GM12878 (cell line): ENCODE data around the gene CFAP299. TPM values are rescaled to one million over a fixed set of nuclear protein-coding genes. Genes with fewer than 3 reads are reported as not detected.

Experiments used
- ATAC-seq: fragments of 200-7000 bp; cut with Tn5 transposase; 3 replicates; pipeline ENCODE4 v1.9.1; 2020; ENCODE audit warnings: mild to moderate bottlenecking, moderate library complexity
- BruUV-seq: library from RNA; stranded (reverse); fragments of 400-500 nt; replicated peaks from 2 replicates; lab custom pipeline; 2021; lab: Mats Ljungman, UMichigan
- CTCF ChIA-PET: fragments of 300-600 bp; sonication (Branson Sonifier 250); formaldehyde crosslinking; extraction: SDS; loops from one replicate; lab custom pipeline; 2021; ENCODE audit warnings: inconsistent platforms; lab: Yijun Ruan, JAX
- POLR2A ChIA-PET: fragments of 350-600 bp; formaldehyde crosslinking; extraction: SDS; loops from one replicate; lab custom pipeline; 2021; ENCODE audit warnings: inconsistent platforms; lab: Charles Lee
- RAD21 ChIA-PET: fragments of 300-600 bp; sonication (Branson Sonifier 250); formaldehyde crosslinking; loops from one replicate; lab custom pipeline; 2023; ENCODE audit warnings: antibody characterized with exemption; ENCODE audit not compliant: unreplicated experiment; lab: Charles Lee
- SMC1A ChIA-PET: fragments of 300-600 bp; sonication (Branson Sonifier 250); formaldehyde crosslinking; loops from one replicate; lab custom pipeline; 2023; ENCODE audit not compliant: unreplicated experiment, uncharacterized antibody; lab: Charles Lee
- DNase-seq: peaks from one replicate; pipeline ENCODE4 v3.0.0-alpha.2; 2011; ENCODE audit warnings: low read depth, low spot score
- FAIRE-seq: peaks from 3 replicates; lab custom pipeline; 2011; peaks lifted over from hg19 to GRCh38; lab: Jason Lieb, UNC
- H2AFZ ChIP-seq: 2 replicates; pipeline ENCODE4 v1.6.0; 2011; ENCODE audit warnings: low read depth, low read length, control low read depth; ENCODE audit not compliant: control insufficient read depth
- H3K27ac ChIP-seq: 2 replicates; pipeline ENCODE4 v1.5.1; 2011; ENCODE audit warnings: control low read depth; ENCODE audit not compliant: control insufficient read depth, insufficient read depth
- H3K27me3 ChIP-seq, 2 experiments: replicated peaks in 1 of 2; 2 replicates each; pipeline versions ENCODE4 v1.6.0 to v1.6.1; 2011; ENCODE audit warnings: low read length in 1 of 2; ENCODE audit not compliant: control insufficient read depth in 2 of 2, insufficient read depth in 2 of 2
- H3K36me3 ChIP-seq, 2 experiments: 2 replicates each; pipeline ENCODE4 v1.5.1; 2011; ENCODE audit warnings: low read length in 1 of 2; ENCODE audit not compliant: control insufficient read depth in 2 of 2, insufficient read depth in 2 of 2
- H3K4me1 ChIP-seq: 2 replicates; pipeline ENCODE4 v1.6.1; 2011; ENCODE audit warnings: mild to moderate bottlenecking, low read length, moderate library complexity, mixed read lengths; ENCODE audit not compliant: control insufficient read depth, insufficient read depth
- H3K4me2 ChIP-seq: 2 replicates; pipeline ENCODE4 v1.6.0; 2011; ENCODE audit warnings: control low read depth; ENCODE audit not compliant: control insufficient read depth, insufficient read depth
- H3K4me3 ChIP-seq: fragments of 200-600 bp; sonication (generic); 2 replicates; pipeline ENCODE4 v1.5.1; 2016
- H3K79me2 ChIP-seq: 2 replicates; pipeline ENCODE4 v1.6.0; 2011; ENCODE audit warnings: low read length; ENCODE audit not compliant: control insufficient read depth, insufficient read depth
- H3K9ac ChIP-seq: 2 replicates; pipeline ENCODE4 v1.8.0; 2011; ENCODE audit warnings: low read length, control low read depth, mixed read lengths; ENCODE audit not compliant: control insufficient read depth, insufficient read depth
- H3K9me3 ChIP-seq: replicated peaks from 3 replicates; pipeline ENCODE4 v1.5.1; 2011; ENCODE audit warnings: mild to moderate bottlenecking, low read length; ENCODE audit not compliant: control insufficient read depth, insufficient read depth
- H4K20me1 ChIP-seq: 2 replicates; pipeline ENCODE4 v1.6.0; 2011; ENCODE audit not compliant: control insufficient read depth, insufficient read depth
- BCLAF1 ChIP-seq: fragments of 450-650 bp; IDR thresholded peaks from 2 replicates; pipeline ENCODE4 v1.6.1; 2017; ENCODE audit warnings: antibody characterized with exemption, mild to moderate bottlenecking, moderate library complexity
- CBX5 ChIP-seq: sonication (generic); IDR thresholded peaks from 2 replicates; pipeline ENCODE4 v1.6.1; 2016; ENCODE audit warnings: low read depth, moderate library complexity, mild to moderate bottlenecking, inconsistent platforms
- KDM1A ChIP-seq: fragments of 200-600 bp; sonication (generic); IDR thresholded peaks from 2 replicates; pipeline ENCODE4 v1.6.1; 2016; ENCODE audit warnings: borderline replicate concordance
- TCF12 ChIP-seq: IDR thresholded peaks from 2 replicates; pipeline ENCODE4 v1.6.1; 2011; ENCODE audit warnings: low read depth, mild to moderate bottlenecking, low read length
- WGBS: methylation state at CpG from one replicate; pipeline ENCODE4 v1.1.6; 2016; ENCODE audit warnings: low lambda C conversion rate; ENCODE audit not compliant: insufficient replicate concordance, insufficient coverage; ENCODE audit errors: missing lambda C conversion rate; 5-methylcytosine and 5-hydroxymethylcytosine counted together
- in situ Hi-C: fragments of 300-500 bp; cut with MboI; formaldehyde crosslinking; loops from 9 replicates; pipeline ENCODE4 v1.14.3; 2018; ENCODE audit warnings: mixed read lengths
- intact Hi-C: fragments of 100-400 bp; cut with micrococcal nuclease; formaldehyde crosslinking; loops from one replicate; pipeline ENCODE4 v1.14.2; 2022; ENCODE audit not compliant: unreplicated experiment
- polyA plus RNA-seq, 11 experiments: library from polyadenylated mRNA; depleted of rRNA in 4 of 11; unstranded in 6 of 11; stranded (reverse) in 5 of 11; fragments of >200 nt; fragmentation: Nextera tagmentation in 4 of 11; fragmentation: Illumina TruSeq in 1 of 11; extraction: Ambion mirVana in 4 of 11; extraction: Trizol in 1 of 11; gene quantifications; 1 replicate in 1 of 11; 2 replicates in 10 of 11; pipeline versions ENCODE4 v1.2.1 to v1.2.3, GENCODE V29; 2011 to 2016; ENCODE audit warnings: inconsistent platforms in 2 of 11, missing spikeins in 2 of 11, low read depth in 1 of 11
- total RNA-seq, 4 experiments: library from RNA; depleted of rRNA in 3 of 4; stranded (reverse); fragments of >200 nt in 3 of 4; fragmentation: Illumina TruSeq in 1 of 4; extraction: Trizol in 1 of 4; gene quantifications; 2 replicates each; pipeline versions ENCODE4 v1.2.1 to v1.2.3, GENCODE V29; 2013 to 2021
- TF ChIP-seq, protein P1 (sequence below): IDR thresholded peaks from 2 replicates; pipeline ENCODE4 v1.6.1; 2012; ENCODE audit warnings: improper control_type of control experiment, low read depth, low read length; ENCODE audit not compliant: insufficient replicate concordance

Gene CFAP299
- total and polyA plus RNA-seq, 10 of the 15 experiments (the other 5 are each of a cell fraction or from before 2014, with no cell fraction given) = 0.06 to 0.34 TPM; not detected in 8

GRCh38 chr4:80532674-80533333 lies 197.3 kb downstream of the CFAP299 start:
- Histone ChIP-seq H3K36me3 (no peaks in the 10 kb centered on the region), H3K4me1 (no peaks in the 10 kb centered on the region), H3K4me2 (no peak overlapping the region), H4K20me1 (no peaks in the 10 kb centered on the region), H3K9me3 (no peaks in the 10 kb centered on the region), H3K4me3 (no peak overlapping the region), H3K27me3 (no peaks in the 10 kb centered on the region; a peak in 1 of 4 replicates), H3K9ac (no peak overlapping the region), H3K27ac (no peak overlapping the region), H2AFZ (no peak overlapping the region), H3K79me2 (no peaks in the 10 kb centered on the region)
- no peak for FAIRE-seq
- 2% methylated on average over 2 of the region's 2 CpGs for WGBS
- ChIA-PET RAD21 (interaction anchor here (1.0 kb wide), 1 partner anchor 24 kb away, joined by 3 read pairs; no protein-coding TSS in a partner anchor), CTCF (no interaction called here), POLR2A (interaction anchor here (0.7 kb wide), 1 partner anchor 26 kb away, joined by 3 read pairs; no protein-coding TSS in a partner anchor), SMC1A (interaction anchor here (0.7 to 1.3 kb wide), 2 partner anchors 82 to 86 kb away, joined by 3 read pairs; no protein-coding TSS in a partner anchor)
- DNase-seq = no peak
- TF ChIP-seq, protein P1, sequence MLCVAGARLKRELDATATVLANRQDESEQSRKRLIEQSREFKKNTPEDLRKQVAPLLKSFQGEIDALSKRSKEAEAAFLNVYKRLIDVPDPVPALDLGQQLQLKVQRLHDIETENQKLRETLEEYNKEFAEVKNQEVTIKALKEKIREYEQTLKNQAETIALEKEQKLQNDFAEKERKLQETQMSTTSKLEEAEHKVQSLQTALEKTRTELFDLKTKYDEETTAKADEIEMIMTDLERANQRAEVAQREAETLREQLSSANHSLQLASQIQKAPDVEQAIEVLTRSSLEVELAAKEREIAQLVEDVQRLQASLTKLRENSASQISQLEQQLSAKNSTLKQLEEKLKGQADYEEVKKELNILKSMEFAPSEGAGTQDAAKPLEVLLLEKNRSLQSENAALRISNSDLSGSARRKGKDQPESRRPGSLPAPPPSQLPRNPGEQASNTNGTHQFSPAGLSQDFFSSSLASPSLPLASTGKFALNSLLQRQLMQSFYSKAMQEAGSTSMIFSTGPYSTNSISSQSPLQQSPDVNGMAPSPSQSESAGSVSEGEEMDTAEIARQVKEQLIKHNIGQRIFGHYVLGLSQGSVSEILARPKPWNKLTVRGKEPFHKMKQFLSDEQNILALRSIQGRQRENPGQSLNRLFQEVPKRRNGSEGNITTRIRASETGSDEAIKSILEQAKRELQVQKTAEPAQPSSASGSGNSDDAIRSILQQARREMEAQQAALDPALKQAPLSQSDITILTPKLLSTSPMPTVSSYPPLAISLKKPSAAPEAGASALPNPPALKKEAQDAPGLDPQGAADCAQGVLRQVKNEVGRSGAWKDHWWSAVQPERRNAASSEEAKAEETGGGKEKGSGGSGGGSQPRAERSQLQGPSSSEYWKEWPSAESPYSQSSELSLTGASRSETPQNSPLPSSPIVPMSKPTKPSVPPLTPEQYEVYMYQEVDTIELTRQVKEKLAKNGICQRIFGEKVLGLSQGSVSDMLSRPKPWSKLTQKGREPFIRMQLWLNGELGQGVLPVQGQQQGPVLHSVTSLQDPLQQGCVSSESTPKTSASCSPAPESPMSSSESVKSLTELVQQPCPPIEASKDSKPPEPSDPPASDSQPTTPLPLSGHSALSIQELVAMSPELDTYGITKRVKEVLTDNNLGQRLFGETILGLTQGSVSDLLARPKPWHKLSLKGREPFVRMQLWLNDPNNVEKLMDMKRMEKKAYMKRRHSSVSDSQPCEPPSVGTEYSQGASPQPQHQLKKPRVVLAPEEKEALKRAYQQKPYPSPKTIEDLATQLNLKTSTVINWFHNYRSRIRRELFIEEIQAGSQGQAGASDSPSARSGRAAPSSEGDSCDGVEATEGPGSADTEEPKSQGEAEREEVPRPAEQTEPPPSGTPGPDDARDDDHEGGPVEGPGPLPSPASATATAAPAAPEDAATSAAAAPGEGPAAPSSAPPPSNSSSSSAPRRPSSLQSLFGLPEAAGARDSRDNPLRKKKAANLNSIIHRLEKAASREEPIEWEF = no peak
- TF ChIP-seq KDM1A = no peak
- no peak for TF ChIP-seq CBX5
- no peak for TF ChIP-seq BCLAF1
- no peak for TF ChIP-seq TCF12
- ATAC-seq = no peak
- in situ Hi-C loops (no loop called here), intact Hi-C loops (no loop called here)
- no TSS peak for BruUV-seq
